Activated CD8-positive, alpha-beta memory T cell treated with anti-CD3 and anti-CD28 coated beads, Interleukin-2, amount 50 U/mL, for 48 hours (primary cell): Measurements from ENCODE around the gene DIAPH2.
"Not testable (repeated sequence)": the region's sequence is repeated elsewhere in the genome, so short reads cannot be mapped to it uniquely, and the experiment has no call there.

Experiments used
- DNase-seq: peaks from one replicate; pipeline ENCODE4 v3.0.0-alpha.2; 2020

Gene DIAPH2

DNA sequence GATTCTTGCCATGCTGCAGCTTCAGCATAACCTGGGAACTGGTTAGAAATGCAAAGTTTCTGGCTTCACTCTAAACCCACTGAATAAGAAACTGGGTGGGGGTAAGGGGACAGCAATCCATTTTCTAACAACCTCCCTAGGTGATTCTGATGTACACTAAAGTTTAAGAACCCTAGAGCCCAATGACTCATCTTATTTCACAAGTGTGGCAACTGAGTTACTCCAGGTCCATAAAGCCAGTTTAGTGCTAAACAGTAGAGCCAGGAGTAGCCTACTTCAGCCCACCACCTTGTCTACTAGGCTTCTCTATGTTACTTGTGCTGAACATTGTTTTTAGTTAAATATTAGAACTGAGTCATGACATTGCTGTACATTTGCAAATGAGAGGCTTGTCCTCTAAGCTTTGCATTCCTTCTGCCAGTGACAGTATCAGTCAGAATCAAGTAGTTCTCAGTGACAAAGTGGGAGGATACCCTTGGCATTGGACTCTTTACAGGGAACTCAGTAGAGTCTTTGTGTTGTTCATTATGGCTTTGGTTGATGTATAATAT, 717.0 kb downstream of the DIAPH2 start:
- DNase-seq: no peak

DNA sequence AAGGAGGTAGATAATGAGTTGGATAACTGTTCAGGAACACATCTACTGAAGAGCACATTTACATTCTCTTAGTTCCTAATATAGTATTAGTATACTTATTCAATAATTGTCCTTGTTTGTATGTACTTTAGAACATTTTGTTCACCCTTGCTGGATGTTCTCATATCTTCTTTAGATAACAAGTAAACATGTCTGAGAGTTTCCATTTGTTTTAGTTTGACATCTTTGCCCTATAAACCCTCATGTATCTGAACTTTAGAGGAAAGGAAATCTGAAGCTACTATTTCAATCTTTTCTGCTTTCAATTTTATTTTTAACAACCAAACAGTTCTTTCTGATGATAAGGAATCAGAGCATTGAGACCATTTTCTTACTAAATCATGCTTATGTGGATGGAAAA, 717.7 kb downstream of the DIAPH2 start:
- DNase-seq: no peak

DNA sequence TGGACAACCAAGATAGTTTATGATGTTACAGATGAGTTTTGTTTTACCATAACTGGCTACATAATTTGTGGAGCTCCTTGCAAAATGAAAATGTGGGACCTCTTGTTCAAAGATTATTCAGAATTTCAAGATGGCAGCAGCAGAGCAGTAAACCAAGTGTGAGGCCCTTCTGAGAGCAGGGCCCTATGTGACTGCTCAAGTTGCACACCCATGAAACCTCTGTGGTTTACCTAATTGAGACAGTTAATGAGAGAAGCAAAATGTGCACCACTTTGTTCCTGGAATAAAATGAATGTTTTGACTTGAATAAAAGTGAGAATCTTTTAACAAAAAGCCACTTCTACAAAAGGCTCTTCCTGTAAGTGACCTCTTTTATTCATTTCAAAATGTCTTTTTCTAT, 718.3 kb downstream of the DIAPH2 start:
- no peak for DNase-seq

DNA sequence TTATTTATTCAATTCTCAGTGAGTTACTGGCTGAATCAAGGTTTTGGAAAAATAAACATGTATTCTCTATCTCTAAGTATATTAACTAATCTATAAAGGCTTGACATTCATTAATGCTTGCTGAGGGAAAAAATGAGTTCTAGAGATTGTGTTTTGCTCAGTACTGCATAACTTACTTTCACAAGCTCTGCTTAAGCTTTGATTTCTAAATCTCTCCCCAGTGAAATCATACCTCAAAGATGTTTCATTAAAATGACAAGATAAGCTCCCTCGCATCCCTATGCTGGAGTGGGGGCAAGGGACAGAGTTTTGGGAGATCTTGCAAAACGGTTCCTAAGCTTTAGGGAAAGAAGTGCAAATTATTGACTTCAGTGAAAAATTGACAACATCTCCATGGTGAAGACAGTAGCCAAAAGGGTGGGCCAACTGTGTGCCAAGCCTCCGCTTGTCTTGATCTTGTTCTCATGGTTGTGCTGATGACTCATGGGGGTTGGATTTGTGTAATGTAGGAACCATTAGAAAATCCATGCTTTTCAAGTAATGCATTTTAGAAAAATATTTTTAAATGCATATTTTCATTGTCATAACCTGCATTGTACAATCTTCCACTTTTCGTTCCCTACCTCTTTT, 720.5 kb downstream of the DIAPH2 start:
- no peak for DNase-seq

DNA sequence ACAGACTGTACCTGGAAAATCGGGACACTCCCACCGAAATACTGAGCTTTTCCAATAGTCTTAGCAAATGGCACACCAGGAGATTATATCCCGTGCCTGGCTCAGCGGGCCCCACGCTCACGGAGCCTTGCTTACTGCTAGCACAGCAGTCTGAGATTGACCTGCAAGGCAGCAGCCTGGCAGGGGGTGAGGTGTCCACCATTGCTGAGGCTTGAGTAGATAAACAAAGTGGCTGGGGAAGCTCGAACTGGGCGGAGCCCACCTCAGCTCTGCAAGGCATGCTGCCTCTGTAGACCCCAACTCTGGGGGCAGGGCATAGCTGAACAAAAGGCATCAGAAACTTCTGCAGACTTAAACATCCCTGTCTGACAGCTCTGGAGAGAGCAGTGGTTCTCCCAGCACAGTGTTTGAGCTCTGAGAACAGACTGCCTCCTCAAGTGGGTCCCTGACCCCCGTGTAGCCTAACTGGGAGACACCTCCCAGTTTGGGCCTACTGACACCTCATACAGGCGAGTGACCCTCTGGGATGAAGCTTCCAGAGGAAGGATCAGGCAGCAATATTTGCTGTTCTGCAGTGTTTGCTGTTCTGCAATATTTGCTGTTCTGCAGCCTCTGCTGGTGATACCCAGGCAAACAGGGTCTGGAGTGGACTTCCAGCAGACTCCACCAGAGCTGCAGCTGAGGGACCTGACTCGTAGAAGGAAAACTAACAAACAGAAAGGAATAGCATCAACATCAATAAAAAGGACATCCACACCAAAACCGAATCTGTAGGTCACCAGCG, 725.2 kb downstream of the DIAPH2 start:
- not testable (repeated sequence) for DNase-seq

DNA sequence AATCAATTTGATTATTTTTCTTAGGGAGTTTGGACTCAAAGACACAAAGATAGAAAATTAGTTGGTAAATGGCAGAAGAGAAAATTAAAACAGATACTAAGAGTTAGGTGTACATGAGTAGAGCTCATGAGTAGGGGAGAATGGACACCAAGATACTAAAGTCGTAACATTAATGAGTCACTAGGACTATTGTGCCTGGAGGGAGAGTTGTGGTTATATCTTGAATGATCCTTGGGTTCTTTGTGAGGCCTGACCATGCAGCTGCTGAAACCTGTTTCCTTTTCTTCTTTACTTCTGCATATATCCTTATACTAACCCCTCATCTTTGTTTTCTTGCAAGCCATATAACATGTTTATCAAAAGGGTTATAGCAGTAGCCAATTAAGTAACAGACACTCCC, 731.8 kb downstream of the DIAPH2 start:
- no peak for DNase-seq

DNA sequence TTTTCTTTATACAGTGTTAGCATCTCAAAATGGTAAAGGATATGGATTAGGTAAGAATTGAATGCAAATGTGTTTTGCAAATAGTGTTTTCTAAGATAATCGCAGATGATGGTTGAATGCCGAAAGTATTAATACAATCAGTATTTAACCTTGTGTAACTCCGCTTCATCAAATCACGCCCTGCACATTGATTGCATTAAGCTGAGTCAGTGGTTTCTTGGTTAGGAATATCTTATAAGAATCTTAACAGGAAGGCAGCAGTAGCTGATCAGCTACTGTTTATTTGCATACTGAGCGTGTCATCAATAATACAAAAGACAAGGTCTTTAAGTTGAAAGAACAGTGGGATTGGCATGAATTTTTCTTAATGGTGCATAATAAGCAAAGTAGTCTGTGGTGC, 744.5 kb downstream of the DIAPH2 start:
- DNase-seq: no peak

DNA sequence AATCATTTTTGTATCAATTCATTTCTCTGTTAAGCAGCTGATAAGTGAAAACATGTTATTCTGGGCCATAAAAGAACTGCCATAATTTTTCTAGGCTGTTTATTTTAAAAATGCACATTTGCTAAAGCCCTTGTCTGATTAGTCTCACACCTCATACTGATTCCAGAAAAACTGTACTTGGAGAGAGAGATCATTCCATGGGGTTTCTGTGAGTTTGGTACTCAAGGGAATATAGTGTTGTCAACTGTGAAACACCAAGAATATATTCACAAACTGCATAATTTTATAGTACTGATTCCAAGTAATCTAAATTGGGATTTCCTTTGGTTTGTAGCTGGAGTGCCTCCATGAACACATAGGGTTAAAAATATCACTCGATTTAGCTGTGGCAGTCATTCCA, 746.6 kb downstream of the DIAPH2 start:
- no peak for DNase-seq

DNA sequence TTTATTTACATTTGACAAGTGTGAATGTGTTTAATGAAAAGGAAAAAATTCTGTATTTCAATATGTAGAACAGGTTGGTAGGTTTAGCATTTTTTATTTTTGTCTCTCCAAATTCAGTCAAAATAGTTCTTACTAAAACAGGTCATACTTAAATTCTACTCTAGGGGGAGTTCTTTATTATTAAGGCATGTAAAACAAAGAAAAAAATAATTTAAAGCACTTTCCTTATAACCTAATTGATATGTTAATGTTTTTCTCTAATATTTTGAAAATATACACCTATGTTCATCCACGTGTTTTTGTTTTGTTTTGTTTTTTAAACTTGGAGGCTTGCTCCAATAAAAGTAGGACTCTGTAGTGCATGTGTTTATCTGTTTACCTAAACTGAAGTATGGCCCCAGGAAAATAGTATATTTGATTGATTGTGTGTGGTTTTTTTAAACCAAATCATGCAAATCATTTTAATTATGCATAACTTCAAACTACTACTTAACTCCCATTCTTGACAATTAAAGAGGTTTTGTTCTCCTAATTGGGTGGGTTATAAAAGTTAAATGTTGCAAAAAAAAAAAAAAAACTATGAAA, 761.7 kb downstream of the DIAPH2 start:
- no peak for DNase-seq

DNA sequence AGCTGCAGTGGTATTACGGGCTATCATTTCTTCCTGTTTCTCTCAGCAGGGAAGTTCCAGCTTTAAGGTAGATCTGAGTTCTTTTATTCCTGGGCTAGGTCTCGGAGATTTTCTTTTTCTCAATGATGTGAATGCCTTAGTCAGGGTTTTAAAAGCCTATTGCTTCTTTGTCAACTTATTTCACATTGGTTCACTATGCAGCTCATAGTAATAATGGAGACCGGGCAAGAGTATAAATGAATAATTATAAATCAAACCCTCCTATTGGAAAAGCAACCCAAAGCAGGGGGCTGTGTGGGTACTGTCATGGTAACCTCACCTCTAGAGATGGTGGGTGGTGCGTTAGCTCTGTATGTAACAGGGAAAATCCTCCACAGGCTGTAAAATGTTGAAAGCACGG, 762.7 kb downstream of the DIAPH2 start:
- no peak for DNase-seq

DNA sequence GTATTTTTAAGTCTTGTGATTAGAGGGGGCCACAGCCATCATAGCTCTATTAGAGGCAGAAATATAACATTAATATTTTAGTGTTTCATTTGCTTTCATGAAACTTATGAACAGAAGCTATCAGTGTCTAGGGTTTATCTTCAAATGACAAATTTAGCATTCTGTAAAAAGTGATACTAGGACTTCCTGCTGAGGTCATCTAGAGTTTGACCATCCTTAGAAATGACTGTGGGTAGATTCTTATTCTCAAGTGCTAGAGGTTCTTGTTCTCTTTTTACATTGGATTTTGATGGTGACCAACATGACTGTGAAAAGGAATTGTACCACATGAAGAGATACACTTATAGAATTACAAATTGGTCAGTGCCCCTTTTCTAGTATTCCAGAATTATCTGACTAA, 767.6 kb downstream of the DIAPH2 start:
- no peak for DNase-seq

DNA sequence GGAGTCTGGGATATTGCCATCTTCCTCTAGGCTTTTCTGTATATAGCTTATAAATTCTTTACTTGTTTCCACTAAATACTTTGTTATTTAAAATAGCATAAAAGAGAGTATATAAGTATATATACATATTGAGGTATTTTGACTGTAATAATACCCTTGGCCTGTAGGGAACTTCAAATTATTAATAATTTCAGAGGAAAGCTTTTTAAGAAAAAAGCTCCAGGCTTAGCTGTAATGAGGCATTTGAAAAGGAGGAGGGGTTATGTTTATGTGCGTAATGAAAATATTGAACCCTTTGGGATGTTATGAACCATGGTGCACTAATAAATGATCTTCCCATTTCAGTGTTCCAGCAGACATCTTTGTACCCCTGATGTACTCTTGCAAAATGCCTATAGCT, 777.1 kb downstream of the DIAPH2 start:
- DNase-seq: no peak

DNA sequence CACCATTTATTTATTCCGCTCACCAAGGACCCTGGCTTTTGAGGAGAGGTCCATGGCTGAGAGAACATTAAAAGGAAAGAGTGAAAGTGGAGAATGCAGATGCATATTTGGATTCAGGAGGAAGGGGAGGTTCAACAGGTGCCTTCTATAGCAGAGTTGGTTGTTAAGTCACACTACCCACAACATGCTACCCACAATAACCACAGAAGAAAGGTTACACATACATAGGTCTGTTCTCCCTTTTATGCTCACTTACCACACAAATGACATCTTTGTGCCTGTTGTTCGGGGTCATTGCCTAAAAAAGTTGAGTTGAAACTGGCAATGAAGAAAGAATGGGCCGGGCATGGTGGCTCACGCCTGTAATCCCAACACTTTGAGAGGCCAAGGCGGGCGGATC, 786.4 kb downstream of the DIAPH2 start:
- DNase-seq: no peak

DNA sequence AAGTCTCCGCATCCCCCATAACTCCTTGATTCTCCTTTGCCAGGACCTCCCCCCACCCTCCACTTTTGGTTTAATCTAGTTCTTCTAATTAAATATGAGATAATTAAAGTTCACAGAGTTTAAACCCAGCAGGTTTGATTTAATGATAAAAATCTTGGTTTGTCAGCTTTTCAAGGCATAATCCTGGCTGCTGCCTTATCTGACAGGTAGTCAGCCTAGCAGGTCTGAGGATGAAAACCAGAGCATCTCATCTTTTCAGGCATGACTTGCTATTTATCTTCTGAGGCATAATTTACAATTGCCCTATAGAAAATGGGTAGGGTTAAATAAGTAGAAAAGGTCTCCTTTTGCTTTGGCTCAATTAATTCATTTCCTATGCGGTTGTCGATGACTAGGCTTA, 790.3 kb downstream of the DIAPH2 start:
- DNase-seq: no peak

DNA sequence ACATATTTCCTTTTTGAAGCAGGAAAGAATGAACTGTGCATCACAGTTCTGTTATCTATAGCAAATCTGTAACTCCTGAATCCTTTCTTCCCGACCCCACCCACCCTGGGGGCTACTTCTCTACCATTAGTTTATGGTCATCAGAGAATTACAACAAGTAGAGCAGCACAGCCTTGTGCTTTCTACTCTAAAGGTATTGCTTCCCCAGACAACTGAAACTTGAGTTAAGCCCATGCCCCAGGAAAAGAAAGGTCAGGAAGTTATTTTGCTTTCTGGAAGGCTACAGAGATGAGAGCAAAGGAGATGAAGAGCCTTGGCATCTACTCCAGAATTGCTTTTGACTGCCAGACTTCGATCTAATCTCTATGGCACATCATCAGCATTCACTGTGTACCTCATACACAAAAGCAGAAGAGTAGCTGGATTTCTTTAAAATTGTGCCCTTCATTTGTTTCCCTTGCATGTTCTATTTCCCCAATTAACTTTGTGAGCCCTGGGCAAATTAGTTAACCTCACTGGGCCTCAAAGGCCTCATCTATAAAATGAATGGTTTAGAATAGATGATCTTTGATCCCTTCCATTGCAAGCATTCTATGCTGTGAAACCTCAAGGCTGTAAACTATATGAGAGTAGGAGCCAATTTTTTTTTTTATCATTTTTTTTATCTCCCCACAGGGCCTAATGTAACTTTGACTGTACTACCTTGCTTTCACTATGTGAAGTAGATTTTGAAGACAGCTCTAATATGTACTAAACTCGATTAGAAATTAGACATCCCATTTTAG, 794.7 kb downstream of the DIAPH2 start:
- DNase-seq: no peak

DNA sequence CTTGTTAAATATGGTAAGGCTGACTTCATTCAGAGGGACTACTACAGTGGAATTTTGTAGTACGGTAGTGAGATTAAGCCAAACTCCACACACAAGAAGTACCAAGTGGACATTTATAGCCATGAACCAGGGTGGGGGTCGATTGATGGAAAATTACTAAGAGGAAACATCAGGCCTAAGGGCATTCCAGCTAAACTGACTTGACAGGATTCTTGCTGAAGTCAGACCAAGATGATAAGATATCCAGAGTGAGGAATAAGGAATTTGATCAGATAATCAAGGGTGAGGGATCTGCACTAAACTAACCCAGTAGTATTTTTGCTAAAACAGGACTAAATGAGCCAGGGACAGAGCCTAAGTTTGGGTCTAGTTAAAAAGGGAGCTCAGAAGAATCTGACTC, 796.6 kb downstream of the DIAPH2 start:
- DNase-seq: no peak

DNA sequence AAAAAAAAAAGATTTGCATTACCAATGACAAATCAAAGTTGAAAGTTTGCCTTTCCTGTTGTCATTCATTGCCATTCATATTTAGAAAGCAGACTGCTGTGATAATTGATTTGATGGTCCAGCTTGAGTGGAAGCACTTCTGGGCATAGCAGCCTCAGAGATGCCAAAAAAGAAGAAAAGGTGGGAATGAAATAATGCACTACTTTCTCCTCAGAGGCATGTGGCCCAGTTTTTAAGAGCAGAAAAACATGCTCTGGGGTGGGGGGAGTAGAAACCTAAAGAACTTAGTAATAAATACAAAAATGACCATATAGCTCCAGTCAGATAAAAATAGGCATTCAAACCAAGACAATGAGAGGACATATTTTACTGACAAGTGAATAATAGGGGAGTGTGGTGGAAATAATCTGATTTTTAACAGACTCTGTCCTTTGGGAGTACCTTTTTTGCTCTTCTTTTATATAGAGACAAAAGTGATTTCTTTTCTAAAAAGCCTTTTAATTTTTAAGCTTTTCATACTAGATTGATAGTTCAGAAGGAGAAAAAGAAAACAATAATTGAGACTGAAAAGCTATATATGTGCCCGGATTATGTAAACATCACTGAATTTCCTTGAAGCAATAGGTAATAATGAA, 798.1 kb downstream of the DIAPH2 start:
- DNase-seq: no peak

DNA sequence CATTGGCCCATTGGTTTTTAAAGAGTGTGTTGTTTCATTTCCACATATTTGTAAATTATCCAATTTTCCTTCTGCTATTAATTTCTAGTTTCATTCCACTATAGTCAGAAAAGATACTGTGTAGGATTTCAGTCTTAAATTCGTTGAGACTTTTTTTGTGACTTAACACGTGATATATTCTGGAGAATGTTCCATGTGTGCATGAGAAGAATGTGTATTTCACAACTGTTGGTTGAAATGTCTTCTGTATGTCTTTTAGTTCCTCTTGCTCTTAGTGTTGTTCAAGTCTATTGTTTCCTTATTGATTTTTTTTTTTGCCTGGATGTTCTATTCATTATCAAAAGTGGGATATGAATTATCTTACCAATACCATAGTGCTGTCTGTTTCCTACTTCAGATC, 806.0 kb downstream of the DIAPH2 start:
- DNase-seq: no peak

DNA sequence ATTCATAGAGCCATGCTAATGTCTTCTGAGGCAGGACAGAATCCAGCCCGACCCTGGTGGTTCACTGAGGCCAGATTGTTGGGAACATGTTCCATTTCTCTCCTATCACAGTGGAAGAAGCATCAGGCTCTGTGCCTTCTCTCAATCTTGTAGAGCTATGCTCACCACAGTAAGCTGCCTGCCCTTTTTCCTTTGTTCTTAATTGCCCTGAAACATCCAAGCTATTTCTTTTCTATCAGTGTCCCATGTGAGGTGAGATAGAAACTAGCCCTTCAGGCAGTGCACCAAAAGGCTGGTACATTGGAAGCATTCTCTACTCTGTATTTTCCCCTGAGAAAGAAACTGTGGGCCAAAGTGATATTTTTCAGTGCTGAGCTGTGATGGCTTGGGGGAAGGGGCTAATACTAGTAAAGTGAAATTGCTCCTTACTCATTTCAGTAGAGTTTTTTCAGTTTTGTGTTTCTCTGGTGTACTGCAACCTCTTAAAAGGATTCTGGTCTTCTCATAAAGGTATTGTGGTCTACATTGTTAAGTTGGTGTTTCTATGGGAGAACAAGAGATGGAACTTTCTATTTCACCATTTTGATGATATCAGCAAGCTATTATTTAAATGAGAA, 810.2 kb downstream of the DIAPH2 start:
- no peak for DNase-seq

DNA sequence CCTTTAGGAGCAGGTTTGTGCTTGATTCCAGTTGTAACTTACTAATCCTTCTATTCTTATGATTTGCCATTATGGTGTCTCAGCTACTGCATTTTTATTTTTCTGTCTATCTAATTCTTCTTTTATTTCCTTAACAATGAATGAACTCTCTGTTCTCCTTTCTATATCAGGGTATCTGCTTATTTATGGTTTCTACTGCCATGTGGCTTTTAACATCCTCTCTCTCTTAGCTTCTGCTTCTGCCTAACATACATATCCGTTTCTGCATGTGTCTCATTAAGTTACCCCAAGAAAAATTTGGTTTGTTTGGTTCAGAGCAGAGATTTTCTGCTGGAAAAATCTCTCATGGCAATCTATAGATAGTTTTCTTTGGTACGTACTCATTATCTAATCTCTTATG, 813.5 kb downstream of the DIAPH2 start:
- DNase-seq: no peak

DNA sequence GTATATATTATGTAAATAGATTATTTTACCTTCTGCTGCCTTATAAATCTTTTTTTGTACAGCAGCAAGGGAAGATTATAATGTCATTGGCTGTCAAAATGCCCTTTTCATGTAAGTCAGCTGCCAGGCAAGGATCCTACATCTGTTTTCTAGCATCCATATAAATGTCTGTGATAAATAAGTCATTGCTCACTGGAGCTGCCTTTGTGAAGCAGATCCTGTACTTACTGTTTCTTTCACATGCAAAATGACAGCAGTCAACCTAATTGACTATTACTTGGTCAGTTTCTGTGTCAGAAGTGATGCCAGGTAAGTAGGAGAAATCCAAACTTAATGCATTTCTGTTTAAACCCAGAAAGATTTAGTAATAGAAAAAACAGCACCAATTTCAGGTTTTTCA, 819.8 kb downstream of the DIAPH2 start:
- DNase-seq: no peak

DNA sequence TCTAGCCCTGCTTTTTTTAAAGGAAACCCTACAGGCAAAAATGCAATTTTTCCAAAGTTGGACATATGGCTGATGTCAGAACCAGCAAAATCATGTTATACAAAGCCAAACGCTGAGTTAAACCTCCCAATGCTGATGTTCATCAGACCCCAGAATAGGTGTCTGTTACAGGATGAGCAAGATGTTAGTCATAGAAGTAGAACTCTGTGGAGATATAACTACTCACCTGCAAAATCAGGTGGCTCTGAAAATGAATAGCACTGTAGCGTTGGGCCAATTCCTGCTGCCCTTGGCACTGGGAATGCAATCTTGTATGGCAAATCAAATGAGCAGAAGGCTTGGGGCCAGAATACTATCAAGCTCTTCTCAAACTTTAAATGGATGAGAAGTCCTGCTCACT, 833.1 kb downstream of the DIAPH2 start:
- no peak for DNase-seq
